Natural killer cell (primary cell): ENCODE data around the gene MED12L. TPM values are rescaled to one million over a fixed set of nuclear protein-coding genes. Genes with fewer than 3 reads are reported as not detected.
"Not testable (repeated sequence)": the region's sequence is repeated elsewhere in the genome, so short reads cannot be mapped to it uniquely, and the experiment has no call there.

Experiments
- ATAC-seq, 3 donors: fragments of 150-1000 bp in 2 of 3; fragments of 200-7000 bp in 1 of 3; cut with Tn5 transposase; 1 replicate in 1 of 3; 2 replicates in 2 of 3; pipeline ENCODE4 v1.10.0; 2021; ENCODE audit warnings: mild to moderate bottlenecking in 2 of 3, moderate library complexity in 2 of 3
- DNase-seq, 2 donors: peaks; one replicate each; pipeline versions ENCODE4 v3.0.0 to v3.0.0-alpha.2; 2013 to 2021; ENCODE audit warnings: mixed read lengths in 1 of 2
- H3K27ac ChIP-seq: one replicate; pipeline ENCODE4 v1.5.1; 2013; ENCODE audit warnings: mild to moderate bottlenecking, low read length
- H3K27me3 ChIP-seq: one replicate; pipeline ENCODE4 v1.6.1; 2013; ENCODE audit warnings: low read length; ENCODE audit not compliant: control insufficient read depth, insufficient read depth
- H3K36me3 ChIP-seq: one replicate; pipeline ENCODE4 v1.6.1; 2013; ENCODE audit warnings: low read length; ENCODE audit not compliant: control insufficient read depth, insufficient read depth
- H3K4me1 ChIP-seq: one replicate; pipeline ENCODE4 v1.6.1; 2013; ENCODE audit warnings: low read length; ENCODE audit not compliant: control insufficient read depth, insufficient read depth
- H3K4me3 ChIP-seq: one replicate; pipeline ENCODE4 v1.5.1; 2013; ENCODE audit warnings: low read length
- H3K9me3 ChIP-seq: one replicate; pipeline ENCODE4 v1.6.1; 2013; ENCODE audit warnings: low read length; ENCODE audit not compliant: control insufficient read depth, insufficient read depth
- H3K27ac Mint-ChIP-seq, 2 donors: one replicate each; pipeline ENCODE4 v1.8.0; 2022; ENCODE audit warnings: mild to moderate bottlenecking in 2 of 2, mixed read lengths in 2 of 2, moderate library complexity in 1 of 2
- H3K27me3 Mint-ChIP-seq, 2 donors: one replicate each; pipeline ENCODE4 v1.8.0; 2022; ENCODE audit warnings: low read depth in 2 of 2, mixed read lengths in 2 of 2
- H3K36me3 Mint-ChIP-seq: one replicate; pipeline ENCODE4 v1.8.0; 2022; ENCODE audit warnings: mixed read lengths
- H3K4me1 Mint-ChIP-seq, 2 donors: one replicate each; pipeline ENCODE4 v1.8.0; 2022; ENCODE audit warnings: mixed read lengths in 2 of 2
- H3K4me3 Mint-ChIP-seq: one replicate; pipeline ENCODE4 v1.8.0; 2022; ENCODE audit warnings: mild to moderate bottlenecking, moderate library complexity, mixed read lengths
- H3K9me3 Mint-ChIP-seq, 2 donors: one replicate each; pipeline ENCODE4 v1.8.0; 2022; ENCODE audit warnings: mixed read lengths in 2 of 2
- WGBS: methylation state at CpG from one replicate; pipeline ENCODE4 v1.1.7; 2013; ENCODE audit warnings: missing lambda C conversion rate; ENCODE audit not compliant: insufficient coverage; 5-methylcytosine and 5-hydroxymethylcytosine counted together
- intact Hi-C: fragments of 100-400 bp; cut with micrococcal nuclease; formaldehyde crosslinking; loops from one replicate; pipeline ENCODE4 v1.14.2; 2022
- total RNA-seq, 4 donors: library from RNA; stranded (reverse); fragments of 120-200 nt in 1 of 4; gene quantifications; one replicate each; pipeline versions ENCODE4 v1.2.3 to v1.2.4, GENCODE V29; 2013 to 2022
- TF ChIP-seq, protein P1 (sequence below): fragments of 200-600 bp; IDR thresholded peaks from one replicate; pipeline ENCODE4 v1.8.0; 2022; ENCODE audit warnings: antibody characterized with exemption

MED12L gene
- total RNA-seq, 3 donors from 2014 or later (not counting 1 experiment from before 2014, with no cell fraction given), result 3.0 to 6.5 (median 3.0) TPM

DNA sequence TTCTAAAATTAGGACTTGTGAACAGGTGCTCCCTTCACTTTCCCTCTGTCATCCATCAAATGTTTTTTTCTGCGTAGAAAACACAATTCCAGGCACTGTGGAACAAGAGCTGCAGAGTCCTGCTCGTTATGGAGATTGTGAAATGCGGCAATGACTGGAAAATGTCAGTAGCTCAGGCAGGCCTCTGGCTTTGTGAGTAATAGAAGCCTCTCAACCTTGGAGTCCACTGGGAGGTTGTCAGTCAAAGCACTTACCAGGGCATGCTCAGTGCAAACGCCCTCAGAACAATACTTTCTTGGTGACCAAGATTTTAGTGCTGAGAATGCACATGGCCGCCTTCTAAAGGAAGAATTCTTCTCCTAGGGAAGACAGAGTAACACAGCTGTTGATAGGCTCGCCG is 26.7 kb upstream of the MED12L start:
- DNase-seq, result no peak
- intact Hi-C loops, result no loop called here
- Mint-ChIP-seq H3K4me3 (no peak overlapping the region), H3K9me3 (no peaks in the 10 kb centered on the region), H3K27ac (no peak overlapping the region), H3K4me1 (no peaks in the 10 kb centered on the region), H3K27me3 (peaks cover 7 to 25% of the 10 kb centered on the region in 2 donors), H3K36me3 (no peaks in the 10 kb centered on the region)
- Histone ChIP-seq H3K4me1 (no peaks in the 10 kb centered on the region), H3K36me3 (no peaks in the 10 kb centered on the region), H3K9me3 (no peaks in the 10 kb centered on the region), H3K4me3 (no peak overlapping the region), H3K27me3 (peaks cover 2% of the 10 kb centered on the region), H3K27ac (no peak overlapping the region)
- WGBS, result 73% methylated on average over 7 of the region's 7 CpGs
- TF ChIP-seq, protein P1, sequence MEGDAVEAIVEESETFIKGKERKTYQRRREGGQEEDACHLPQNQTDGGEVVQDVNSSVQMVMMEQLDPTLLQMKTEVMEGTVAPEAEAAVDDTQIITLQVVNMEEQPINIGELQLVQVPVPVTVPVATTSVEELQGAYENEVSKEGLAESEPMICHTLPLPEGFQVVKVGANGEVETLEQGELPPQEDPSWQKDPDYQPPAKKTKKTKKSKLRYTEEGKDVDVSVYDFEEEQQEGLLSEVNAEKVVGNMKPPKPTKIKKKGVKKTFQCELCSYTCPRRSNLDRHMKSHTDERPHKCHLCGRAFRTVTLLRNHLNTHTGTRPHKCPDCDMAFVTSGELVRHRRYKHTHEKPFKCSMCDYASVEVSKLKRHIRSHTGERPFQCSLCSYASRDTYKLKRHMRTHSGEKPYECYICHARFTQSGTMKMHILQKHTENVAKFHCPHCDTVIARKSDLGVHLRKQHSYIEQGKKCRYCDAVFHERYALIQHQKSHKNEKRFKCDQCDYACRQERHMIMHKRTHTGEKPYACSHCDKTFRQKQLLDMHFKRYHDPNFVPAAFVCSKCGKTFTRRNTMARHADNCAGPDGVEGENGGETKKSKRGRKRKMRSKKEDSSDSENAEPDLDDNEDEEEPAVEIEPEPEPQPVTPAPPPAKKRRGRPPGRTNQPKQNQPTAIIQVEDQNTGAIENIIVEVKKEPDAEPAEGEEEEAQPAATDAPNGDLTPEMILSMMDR, result no peak
- no peak for ATAC-seq

DNA sequence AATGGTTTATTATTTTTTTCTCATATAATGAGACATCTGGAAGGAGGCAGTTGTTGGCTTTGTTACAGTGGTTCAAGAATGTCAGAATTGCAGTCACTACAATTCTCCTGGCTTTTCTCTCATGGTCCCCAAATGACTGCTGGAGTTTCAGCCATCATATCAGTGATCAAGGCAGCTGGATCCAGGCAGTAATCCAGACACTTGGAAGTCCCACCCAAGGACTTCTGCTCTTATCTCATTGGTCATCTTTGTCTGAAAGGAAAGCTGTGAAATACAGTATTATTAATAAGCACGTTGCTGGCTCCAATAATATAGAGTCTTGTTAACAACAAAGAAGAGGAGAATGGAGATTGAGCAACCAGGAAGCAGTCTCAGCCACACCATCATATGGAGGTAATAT is 22.9 kb upstream of the MED12L start:
- H3K27me3 ChIP-seq, result no peaks in the 10 kb centered on the region
- intact Hi-C loops, result no loop called here
- no peaks in the 10 kb centered on the region for H3K9me3 ChIP-seq
- no peak overlapping the region for H3K27ac ChIP-seq
- H3K9me3 Mint-ChIP-seq, result no peaks in the 10 kb centered on the region
- peaks cover 3 to 17% of the 10 kb centered on the region in 2 donors for H3K27me3 Mint-ChIP-seq
- no peak for DNase-seq
- no peak overlapping the region for H3K4me3 ChIP-seq
- H3K36me3 Mint-ChIP-seq, result no peaks in the 10 kb centered on the region
- H3K36me3 ChIP-seq, result no peaks in the 10 kb centered on the region
- H3K27ac Mint-ChIP-seq, result no peak overlapping the region
- H3K4me1 ChIP-seq, result no peaks in the 10 kb centered on the region
- WGBS, result 17% methylated on average over 1 of the region's 1 CpG
- H3K4me3 Mint-ChIP-seq, result no peak overlapping the region
- H3K4me1 Mint-ChIP-seq, result no peaks in the 10 kb centered on the region
- TF ChIP-seq, protein P1, result no peak
- no peak for ATAC-seq

DNA sequence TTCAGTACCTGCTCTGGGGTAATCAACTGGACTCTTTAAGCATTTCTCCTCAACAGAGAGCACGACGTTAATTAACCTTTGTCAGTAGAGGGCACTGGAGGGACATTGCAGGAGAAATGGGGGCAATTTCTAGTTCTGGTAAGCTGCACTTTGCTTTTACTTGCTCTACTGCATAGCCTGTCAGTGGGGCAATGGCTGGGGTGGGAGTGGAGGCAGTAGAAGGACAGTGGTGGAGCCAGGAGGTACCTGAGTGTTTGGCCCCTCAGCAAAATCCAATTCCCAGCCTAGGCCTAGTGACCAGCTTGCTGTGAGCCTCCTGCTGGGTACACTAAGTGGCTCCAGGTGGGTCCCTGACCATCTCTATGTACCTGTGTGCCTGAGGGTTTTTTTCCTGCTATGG is 18.3 kb upstream of the MED12L start:
- 54% methylated on average over 2 of the region's 2 CpGs for WGBS
- TF ChIP-seq, protein P1, result no peak
- Histone ChIP-seq H3K4me1 (no peaks in the 10 kb centered on the region), H3K9me3 (no peaks in the 10 kb centered on the region), H3K27me3 (no peaks in the 10 kb centered on the region), H3K27ac (no peak overlapping the region), H3K4me3 (no peak overlapping the region), H3K36me3 (no peaks in the 10 kb centered on the region)
- no peak overlapping the region for H3K27ac Mint-ChIP-seq
- no peaks in the 10 kb centered on the region for H3K36me3 Mint-ChIP-seq
- H3K9me3 Mint-ChIP-seq, result no peaks in the 10 kb centered on the region
- intact Hi-C loops, result no loop called here
- peaks cover 3 to 8% of the 10 kb centered on the region in 2 donors for H3K27me3 Mint-ChIP-seq
- DNase-seq (peak in 1 of 2 donors; percentile 9), ATAC-seq (no peak)
- no peaks in the 10 kb centered on the region for H3K4me1 Mint-ChIP-seq
- no peak overlapping the region for H3K4me3 Mint-ChIP-seq

DNA sequence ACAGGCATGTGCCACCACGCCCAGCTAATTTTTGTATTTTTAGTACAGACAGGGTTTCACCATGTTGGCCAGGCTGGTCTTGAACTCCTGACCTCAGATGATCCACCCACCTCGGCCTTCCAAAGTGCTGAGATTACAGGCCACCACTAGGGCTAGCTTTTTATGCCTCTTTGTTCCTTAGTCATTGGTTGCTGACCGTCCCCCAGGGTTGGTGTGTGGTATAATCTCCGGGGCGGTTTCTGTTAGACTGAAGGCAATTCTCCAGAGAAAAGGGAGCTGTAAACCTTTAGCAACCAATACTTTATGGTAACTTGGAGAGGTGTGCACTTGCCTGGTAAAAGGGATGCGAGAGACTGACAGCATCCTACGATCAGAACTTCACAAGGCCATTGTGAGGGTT is 12.6 kb upstream of the MED12L start:
- H3K27me3 ChIP-seq, intact Hi-C loops, ATAC-seq, H3K4me1 Mint-ChIP-seq, H3K4me3 ChIP-seq, H3K36me3 ChIP-seq, H3K27ac ChIP-seq, H3K27ac Mint-ChIP-seq, H3K4me1 ChIP-seq, H3K27me3 Mint-ChIP-seq, H3K9me3 Mint-ChIP-seq, H3K36me3 Mint-ChIP-seq, H3K9me3 ChIP-seq, DNase-seq, H3K4me3 Mint-ChIP-seq: not testable (repeated sequence)
- WGBS, result 81% methylated on average over 5 of the region's 7 CpGs
